Measurements from ENCODE around the gene ERMARD.

GRCh38 chr6:169807229-169807628 is 55.8 kb downstream of the ERMARD start:
- TF ChIP-seq, protein P1, sequence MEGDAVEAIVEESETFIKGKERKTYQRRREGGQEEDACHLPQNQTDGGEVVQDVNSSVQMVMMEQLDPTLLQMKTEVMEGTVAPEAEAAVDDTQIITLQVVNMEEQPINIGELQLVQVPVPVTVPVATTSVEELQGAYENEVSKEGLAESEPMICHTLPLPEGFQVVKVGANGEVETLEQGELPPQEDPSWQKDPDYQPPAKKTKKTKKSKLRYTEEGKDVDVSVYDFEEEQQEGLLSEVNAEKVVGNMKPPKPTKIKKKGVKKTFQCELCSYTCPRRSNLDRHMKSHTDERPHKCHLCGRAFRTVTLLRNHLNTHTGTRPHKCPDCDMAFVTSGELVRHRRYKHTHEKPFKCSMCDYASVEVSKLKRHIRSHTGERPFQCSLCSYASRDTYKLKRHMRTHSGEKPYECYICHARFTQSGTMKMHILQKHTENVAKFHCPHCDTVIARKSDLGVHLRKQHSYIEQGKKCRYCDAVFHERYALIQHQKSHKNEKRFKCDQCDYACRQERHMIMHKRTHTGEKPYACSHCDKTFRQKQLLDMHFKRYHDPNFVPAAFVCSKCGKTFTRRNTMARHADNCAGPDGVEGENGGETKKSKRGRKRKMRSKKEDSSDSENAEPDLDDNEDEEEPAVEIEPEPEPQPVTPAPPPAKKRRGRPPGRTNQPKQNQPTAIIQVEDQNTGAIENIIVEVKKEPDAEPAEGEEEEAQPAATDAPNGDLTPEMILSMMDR (IDR thresholded peaks at IDR 0.05; ENCODE audit: low read depth, low read length, poor library complexity, severe bottlenecking) = no peak
- TF ChIP-seq EZH2phosphoT487 (IDR thresholded peaks at IDR 0.05; ENCODE audit: borderline replicate concordance, low read length) = no peak

Measured in DOHH2 (cell line).